WTC11 (cell line): ENCODE measurements around the gene IL6R. TPM values are rescaled to one million over a fixed set of nuclear protein-coding genes. Genes with fewer than 3 reads are reported as not detected.
A peak's percentile ranks its signal among the peaks of the same experiment; 100 is the strongest.

ENCODE experiments used
- ATAC-seq: fragments of 200-7000 bp; cut with Tn5 transposase; 2 replicates; pipeline ENCODE4 v1.10.0; 2021; ENCODE audit warnings: mild to moderate bottlenecking, moderate library complexity
- CTCF ChIA-PET: fragments of 300-600 bp; sonication (Branson Sonifier 250); formaldehyde crosslinking; loops from one replicate; lab custom pipeline; 2021; ENCODE audit warnings: antibody characterized with exemption; lab: Charles Lee
- POLR2A ChIA-PET: fragments of 350-600 bp; sonication (Branson Sonifier 250); formaldehyde crosslinking; loops from one replicate; lab custom pipeline; 2021; ENCODE audit warnings: antibody characterized with exemption; lab: Charles Lee
- DNase-seq: peaks from one replicate; pipeline ENCODE4 v3.0.0; 2021; ENCODE audit warnings: low spot score
- H3K27ac Mint-ChIP-seq: 2 replicates; pipeline ENCODE4 v1.8.0; 2021; ENCODE audit warnings: mixed read lengths
- H3K27me3 Mint-ChIP-seq: 2 replicates; pipeline ENCODE4 v1.8.0; 2021; ENCODE audit warnings: low read depth, mild to moderate bottlenecking, moderate library complexity, mixed read lengths
- H3K36me3 Mint-ChIP-seq: 2 replicates; pipeline ENCODE4 v1.8.0; 2021; ENCODE audit warnings: mixed read lengths
- H3K4me1 Mint-ChIP-seq: 2 replicates; pipeline ENCODE4 v1.8.0; 2022; ENCODE audit warnings: mixed read lengths
- H3K4me3 Mint-ChIP-seq: 2 replicates; pipeline ENCODE4 v1.8.0; 2021; ENCODE audit warnings: mild to moderate bottlenecking, moderate library complexity, mixed read lengths
- H3K9me3 Mint-ChIP-seq: 2 replicates; pipeline ENCODE4 v1.8.0; 2021; ENCODE audit warnings: mixed read lengths
- FOXP4 ChIP-seq: sonication (generic); formaldehyde crosslinking; IDR thresholded peaks from 2 replicates; pipeline ENCODE4 v1.8.0; 2022; ENCODE audit warnings: mild to moderate bottlenecking, missing genetic modification reagents
- GABPB1 ChIP-seq: sonication (generic); formaldehyde crosslinking; IDR thresholded peaks from 2 replicates; pipeline ENCODE4 v1.8.1; 2023; ENCODE audit warnings: mild to moderate bottlenecking, missing genetic modification reagents
- NR1H2 ChIP-seq: sonication (generic); formaldehyde crosslinking; IDR thresholded peaks from 2 replicates; pipeline ENCODE4 v1.9.0; 2021; ENCODE audit warnings: mild to moderate bottlenecking, moderate library complexity, missing genetic modification reagents
- NR3C1 ChIP-seq: sonication (generic); formaldehyde crosslinking; conservative IDR thresholded peaks from 2 replicates; pipeline ENCODE4 v1.8.1; 2023; ENCODE audit warnings: low read depth, mild to moderate bottlenecking, missing genetic modification reagents
- PRRX2 ChIP-seq: fragments of 250-450 bp; sonication (Bioruptor Pico); IDR thresholded peaks from 2 replicates; pipeline ENCODE4 v1.8.0; 2021; ENCODE audit warnings: mild to moderate bottlenecking
- ZMAT4 ChIP-seq: fragments of 250-450 bp; sonication (Bioruptor Pico); IDR thresholded peaks from 2 replicates; pipeline ENCODE4 v1.9.0; 2021; ENCODE audit warnings: mild to moderate bottlenecking
- ZNF232 ChIP-seq: sonication (generic); formaldehyde crosslinking; IDR thresholded peaks from 2 replicates; pipeline ENCODE4 v1.8.0; 2022; ENCODE audit warnings: mild to moderate bottlenecking, missing genetic modification reagents
- ZNF263 ChIP-seq: sonication (generic); formaldehyde crosslinking; IDR thresholded peaks from 2 replicates; pipeline ENCODE4 v1.8.1; 2022; ENCODE audit warnings: low read depth, mild to moderate bottlenecking, moderate library complexity, missing genetic modification reagents
- ZSCAN18 ChIP-seq: fragments of 250-450 bp; sonication (Bioruptor Pico); IDR thresholded peaks from 2 replicates; pipeline ENCODE4 v2.1.2; 2022; ENCODE audit warnings: mild to moderate bottlenecking, moderate library complexity
- total RNA-seq: library from RNA; stranded (reverse); gene quantifications from 3 replicates; pipeline ENCODE4 v1.2.3, GENCODE V29; 2021

The IL6R gene
- total RNA-seq, 1 experiment from 2014 or later = 7.0 TPM

- CTCF ChIA-PET = interaction anchor here (0.6 to 1.0 kb wide), 2 partner anchors 11 to 604 kb away, joined by 3 read pairs; no protein-coding TSS in a partner anchor
- peaks cover 20% of the 10 kb centered on the region for H3K4me1 Mint-ChIP-seq
- H3K27ac Mint-ChIP-seq = no peak overlapping the region
- no peak overlapping the region for H3K4me3 Mint-ChIP-seq
- H3K27me3 Mint-ChIP-seq = no peaks in the 10 kb centered on the region
- no peaks in the 10 kb centered on the region for H3K9me3 Mint-ChIP-seq
- ATAC-seq = no peak
- H3K36me3 Mint-ChIP-seq = no peaks in the 10 kb centered on the region
- POLR2A ChIA-PET = no interaction called here
- TF ChIP-seq PRRX2 (no peak), GABPB1 (peak; percentile 82), ZMAT4 (CRISPR knock-in tag) (no peak)
- TF ChIP-seq, all 79 proteins: peak for 1
- no peak for DNase-seq
These were observed 13.1 kb downstream of the IL6R start for GRCh38 chr1:154418062-154418921.

GRCh38 chr1:154418923-154419619 lies 13.9 kb downstream of the IL6R start:
- no peak overlapping the region for H3K27ac Mint-ChIP-seq
- ATAC-seq = no peak

GRCh38 chr1:154419620-154420571 lies 14.8 kb downstream of the IL6R start:
- CTCF ChIA-PET = interaction anchor here (0.5 to 2.2 kb wide), 2 partner anchors 21 to 127 kb away, joined by 4 to 10 read pairs; no protein-coding TSS in a partner anchor
- no peak for TF ChIP-seq NR1H2
- peak; percentile 88 for TF ChIP-seq GABPB1
- TF ChIP-seq, all 79 proteins: peak for 1
- ATAC-seq = no peak
- Mint-ChIP-seq H3K27ac (no peak overlapping the region), H3K9me3 (no peaks in the 10 kb centered on the region), H3K4me1 (peaks cover 24% of the 10 kb centered on the region), H3K4me3 (no peak overlapping the region), H3K36me3 (no peaks in the 10 kb centered on the region), H3K27me3 (no peaks in the 10 kb centered on the region)
- DNase-seq = no peak
- POLR2A ChIA-PET = no interaction called here

More at GRCh38 chr1:154418923-154419619, 13.9 kb downstream of the IL6R start:
- no peak overlapping the region for H3K4me3 Mint-ChIP-seq
- no peaks in the 10 kb centered on the region for H3K9me3 Mint-ChIP-seq
- H3K27me3 Mint-ChIP-seq = no peaks in the 10 kb centered on the region
- DNase-seq = no peak
- TF ChIP-seq ZNF232 (CRISPR knock-in tag) (no peak), NR3C1 (no peak), PRRX2 (no peak), ZNF263 (CRISPR knock-in tag) (no peak), ZSCAN18 (CRISPR knock-in tag) (no peak), FOXP4 (CRISPR knock-in tag) (no peak)
- TF ChIP-seq, all 79 proteins: peak for 0
- H3K36me3 Mint-ChIP-seq = no peaks in the 10 kb centered on the region
- ChIA-PET CTCF (interaction anchor here (0.6 to 2.2 kb wide), 2 partner anchors 128 to 604 kb away, joined by 3 to 10 read pairs; no protein-coding TSS in a partner anchor), POLR2A (no interaction called here)
- H3K4me1 Mint-ChIP-seq = peaks cover 24% of the 10 kb centered on the region
